LHCN-M2 (cell line): Measurements from ENCODE around the gene VPS9D1. TPM values are rescaled to one million over a fixed set of nuclear protein-coding genes. Genes with fewer than 3 reads are reported as not detected.

Experiments
- DNase-seq: peaks from one replicate; pipeline ENCODE4 v3.0.0-alpha.2; 2012; ENCODE audit warnings: low read depth
- total RNA-seq: library from RNA; depleted of rRNA; stranded (reverse); fragments of >200 nt; gene quantifications from 2 replicates; pipeline ENCODE4 v1.2.3, GENCODE V29; 2014

The VPS9D1 gene
- total RNA-seq, 1 experiment from 2014 or later = 10.0 TPM

DNA sequence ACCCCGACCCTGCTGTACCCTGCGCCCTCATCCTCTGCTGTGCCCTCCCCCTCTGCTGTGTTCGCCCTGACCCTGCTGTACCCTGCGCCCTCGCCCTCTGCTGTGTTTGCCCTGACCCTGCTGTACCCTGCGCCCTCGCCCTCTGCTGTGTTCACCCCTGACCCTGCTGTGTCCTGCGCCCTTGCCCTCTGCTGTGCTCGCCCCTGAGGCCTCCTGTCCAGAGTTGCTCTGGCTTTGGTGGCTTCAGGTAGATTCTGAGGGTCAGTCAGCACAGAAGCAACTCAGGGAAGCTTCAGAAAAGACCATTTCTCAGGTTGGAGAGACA is 12.2 kb upstream of the VPS9D1 start:
- no peak for DNase-seq

DNA sequence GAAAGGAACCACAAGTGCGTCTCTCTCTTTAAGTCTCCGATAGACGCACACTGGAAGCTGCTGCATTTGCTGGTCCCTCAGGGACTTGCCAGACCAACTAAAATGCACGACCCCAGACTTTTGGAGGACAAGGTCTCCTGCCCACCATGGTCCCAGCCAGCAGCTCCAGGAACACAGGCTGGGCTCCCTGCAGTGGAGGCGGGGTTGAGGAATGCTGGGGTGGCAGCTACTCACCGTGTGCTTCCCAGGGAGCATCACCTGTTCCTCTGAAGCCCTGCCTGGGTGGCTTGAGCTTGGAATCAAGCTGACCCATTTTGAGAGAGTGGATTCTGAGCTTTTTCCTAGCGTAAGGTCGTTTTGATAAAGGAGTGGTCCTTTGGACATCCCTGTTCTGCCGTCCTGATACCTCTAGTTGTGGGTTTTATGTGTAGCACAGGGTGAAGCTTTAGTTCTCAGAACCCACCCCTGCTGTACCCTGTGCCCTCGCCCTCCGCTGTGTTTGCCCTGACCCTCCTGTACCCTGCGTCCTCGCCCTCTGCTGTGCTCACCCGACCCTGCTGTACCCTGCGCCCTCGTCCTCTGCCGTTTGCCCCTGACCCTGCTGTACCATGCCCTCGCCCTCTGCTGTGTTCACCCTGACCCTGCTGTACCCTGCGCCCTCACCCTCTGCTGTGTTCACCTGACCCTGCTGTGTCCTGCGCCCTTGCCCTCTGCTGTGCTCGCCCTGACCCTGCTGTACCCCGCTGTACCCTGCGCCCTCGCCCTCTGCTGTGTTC is 11.6 kb upstream of the VPS9D1 start:
- DNase-seq = no peak

DNA sequence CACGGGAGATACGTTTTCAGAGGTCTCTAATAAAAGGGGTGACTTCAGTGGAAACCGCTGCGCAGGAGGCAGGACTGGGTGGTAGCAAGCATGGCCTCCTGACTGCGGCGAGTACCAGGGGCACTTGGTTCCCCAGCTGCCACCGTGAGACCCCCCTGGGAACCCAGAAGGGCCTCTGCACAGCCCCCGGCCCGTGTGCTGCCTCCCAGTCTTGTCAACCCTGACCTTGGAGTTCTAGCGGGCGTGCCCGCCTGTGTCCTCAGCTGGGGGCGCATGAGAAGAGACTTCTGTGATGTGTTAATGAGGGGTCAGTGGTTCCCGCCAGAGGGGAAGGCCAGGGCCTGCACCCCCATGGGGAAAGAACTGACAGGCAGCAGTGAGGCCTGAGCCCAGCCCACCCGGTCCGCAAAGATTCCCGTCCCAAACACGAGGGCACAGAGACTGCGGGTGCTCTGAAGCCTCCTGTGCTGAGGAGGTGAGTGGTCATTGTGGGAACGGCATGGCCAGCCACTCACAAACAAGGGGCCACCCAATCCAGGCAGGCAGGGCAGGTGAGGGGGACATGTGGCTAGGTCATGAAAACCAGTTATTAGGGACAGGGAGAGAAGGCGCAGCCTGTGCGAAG is 10.0 kb upstream of the VPS9D1 start:
- no peak for DNase-seq

GRCh38 chr16:89729863-89730593 is 9.3 kb upstream of the VPS9D1 start:
- DNase-seq = no peak

- no peak for DNase-seq
Measured at GRCh38 chr16:89729293-89729692, 8.6 kb upstream of the VPS9D1 start.

DNA sequence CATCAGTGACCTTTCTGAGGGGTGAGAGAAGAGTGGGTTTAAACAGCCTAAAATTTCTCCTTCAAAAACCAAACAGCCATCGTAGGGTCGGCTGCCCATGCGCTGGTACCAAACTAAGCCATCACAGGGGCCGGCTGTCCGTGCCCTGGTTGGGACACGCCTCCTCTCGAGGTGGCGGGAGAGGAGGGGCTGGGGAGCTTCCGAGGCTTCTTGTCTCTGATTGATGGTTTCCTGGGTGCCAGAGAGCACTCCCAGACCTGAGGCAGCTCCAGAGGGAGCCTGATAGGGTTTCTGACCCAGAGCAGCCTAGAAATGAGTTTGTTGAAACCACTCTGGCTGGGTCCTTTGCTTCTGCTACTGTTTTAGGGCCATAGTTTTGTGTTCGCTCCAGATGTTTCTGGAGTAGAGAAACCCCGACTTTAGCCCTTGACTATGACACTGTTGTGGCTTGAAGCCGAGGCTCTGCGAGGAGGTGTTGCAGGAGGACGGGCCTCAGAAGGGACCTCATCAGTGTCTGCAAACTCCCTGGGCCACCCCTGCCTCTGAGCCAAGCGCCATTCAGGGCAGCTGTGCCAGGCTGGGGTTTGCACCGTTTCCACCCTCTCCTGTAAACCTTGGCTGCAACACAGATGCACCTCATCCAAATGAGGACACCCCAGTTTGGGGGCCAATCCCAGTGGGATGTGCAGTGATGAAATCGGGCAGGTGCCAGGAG is 6.9 kb upstream of the VPS9D1 start:
- DNase-seq = no peak

DNA sequence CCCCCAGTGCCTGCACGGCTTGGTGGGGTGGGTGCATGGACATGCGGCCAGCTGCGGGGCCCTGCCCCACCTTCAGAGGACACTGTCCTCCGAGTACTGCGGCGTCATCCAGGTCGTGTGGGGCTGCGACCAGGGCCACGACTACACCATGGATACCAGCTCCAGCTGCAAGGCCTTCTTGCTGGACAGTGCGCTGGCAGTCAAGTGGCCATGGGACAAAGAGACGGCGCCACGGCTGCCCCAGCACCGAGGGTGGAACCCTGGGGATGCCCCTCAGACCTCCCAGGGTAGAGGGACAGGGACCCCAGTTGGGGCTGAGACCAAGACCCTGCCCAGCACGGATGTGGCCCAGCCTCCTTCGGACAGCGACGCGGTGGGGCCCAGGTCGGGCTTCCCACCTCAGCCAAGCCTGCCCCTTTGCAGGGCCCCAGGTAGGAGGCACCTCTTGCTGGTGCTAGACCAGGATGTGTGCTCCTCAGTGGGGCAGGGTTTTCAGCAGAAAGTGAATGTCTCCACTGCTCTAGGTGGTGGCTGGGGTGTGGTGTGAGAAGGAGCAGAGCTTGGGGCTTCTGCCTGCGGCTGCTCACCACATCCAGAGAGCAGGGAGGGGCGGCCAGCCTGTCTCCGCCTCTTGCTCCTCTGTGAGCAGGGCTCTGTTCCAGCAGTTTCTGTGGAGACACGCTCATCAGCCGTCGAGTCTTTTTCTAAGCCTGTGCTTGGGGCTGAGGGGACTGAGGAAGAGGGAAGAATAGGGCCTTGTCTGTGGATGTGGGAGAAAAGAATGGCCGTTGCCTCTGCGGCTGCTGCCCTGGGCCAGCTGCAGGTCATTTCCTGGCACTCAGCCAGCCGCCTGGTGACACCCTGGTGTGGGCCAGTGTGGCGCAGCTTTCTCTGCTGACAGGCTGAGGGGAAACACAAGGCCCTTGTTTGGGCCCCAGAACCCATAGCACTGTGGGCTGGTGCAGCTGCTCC is 2.9 kb upstream of the VPS9D1 start:
- no peak for DNase-seq

GRCh38 chr16:89722392-89723278 is 1.9 kb upstream of the VPS9D1 start:
- DNase-seq = no peak

- DNase-seq = peak; percentile 32
Measured at GRCh38 chr16:89721546-89722391, 1.1 kb upstream of the VPS9D1 start.

- DNase-seq = no peak
Measured at GRCh38 chr16:89720551-89720812, 216 bp downstream of the VPS9D1 start.

GRCh38 chr16:89717688-89718505 is 2.8 kb downstream of the VPS9D1 start:
- no peak for DNase-seq

- no peak for DNase-seq
Measured at GRCh38 chr16:89716916-89717687, 3.6 kb downstream of the VPS9D1 start.

GRCh38 chr16:89716493-89716892 is 4.2 kb downstream of the VPS9D1 start:
- no peak for DNase-seq

GRCh38 chr16:89712274-89712781 is 8.4 kb downstream of the VPS9D1 start:
- no peak for DNase-seq

- no peak for DNase-seq
Measured at GRCh38 chr16:89711601-89712273, 9.0 kb downstream of the VPS9D1 start.

- no peak for DNase-seq
Measured at GRCh38 chr16:89710709-89711564, 9.8 kb downstream of the VPS9D1 start.
